ENCODE results near the gene ABL2.
"Not testable (repeated sequence)": the region's sequence is repeated elsewhere in the genome, so short reads cannot be mapped to it uniquely, and the experiment has no call there.

Gene ABL2

GRCh38 chr1:179208681-179209477, 20.6 kb downstream of the ABL2 start:
- H3K36me3 ChIP-seq (ENCODE audit: insufficient read depth, low read depth, low read length), result no peaks in the 10 kb centered on the region
- no peaks in the 10 kb centered on the region for H3K4me1 ChIP-seq (ENCODE audit: insufficient read depth, low read length)
- H3K4me3 ChIP-seq (ENCODE audit: low read length), result no peak overlapping the region
- H3K27ac ChIP-seq (ENCODE audit: low read length), result no peak overlapping the region
- H3K27me3 ChIP-seq (ENCODE audit: insufficient read depth, low read length), result no peaks in the 10 kb centered on the region
- H3K9ac ChIP-seq (ENCODE audit: low read depth, low read length), result no peak overlapping the region
- no peaks in the 10 kb centered on the region for H3K9me3 ChIP-seq (ENCODE audit: insufficient read depth, low read depth, low read length)

GRCh38 chr1:179206812-179207211, 22.7 kb downstream of the ABL2 start:
- H3K4me3 ChIP-seq (ENCODE audit: low read length), result no peak overlapping the region
- H3K27ac ChIP-seq (ENCODE audit: low read length), result no peak overlapping the region
- H3K4me1 ChIP-seq (ENCODE audit: insufficient read depth, low read length), result no peaks in the 10 kb centered on the region
- H3K27me3 ChIP-seq (ENCODE audit: insufficient read depth, low read length), result no peaks in the 10 kb centered on the region
- no peak overlapping the region for H3K9ac ChIP-seq (ENCODE audit: low read depth, low read length)
- H3K36me3 ChIP-seq (ENCODE audit: insufficient read depth, low read depth, low read length), result no peaks in the 10 kb centered on the region
- no peaks in the 10 kb centered on the region for H3K9me3 ChIP-seq (ENCODE audit: insufficient read depth, low read depth, low read length)

DNA sequence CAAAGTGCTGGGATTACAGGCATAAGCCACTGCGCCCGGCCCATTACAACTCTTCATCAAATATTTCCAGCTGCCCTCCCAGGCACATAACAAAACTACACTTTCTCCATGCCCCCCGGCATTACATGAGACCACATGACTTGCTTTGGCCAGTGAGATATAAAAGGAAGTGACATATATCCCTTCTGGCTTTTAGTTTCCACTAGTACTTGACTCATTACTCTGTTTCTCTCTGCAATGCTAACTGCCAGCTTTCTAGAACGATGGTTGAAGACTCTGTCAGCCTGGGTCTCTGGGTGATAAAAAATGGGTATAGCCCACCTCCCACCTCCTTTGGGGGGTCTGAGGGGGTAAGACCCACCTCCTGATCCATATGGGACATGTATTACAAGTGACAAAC, 24.2 kb downstream of the ABL2 start:
- Histone ChIP-seq H3K4me1 (ENCODE audit: insufficient read depth, low read length) (no peaks in the 10 kb centered on the region), H3K36me3 (ENCODE audit: insufficient read depth, low read depth, low read length) (no peaks in the 10 kb centered on the region), H3K27me3 (ENCODE audit: insufficient read depth, low read length) (no peaks in the 10 kb centered on the region), H3K4me3 (ENCODE audit: low read length) (no peak overlapping the region), H3K9ac (ENCODE audit: low read depth, low read length) (no peak overlapping the region), H3K9me3 (ENCODE audit: insufficient read depth, low read depth, low read length) (no peaks in the 10 kb centered on the region), H3K27ac (ENCODE audit: low read length) (no peak overlapping the region)

DNA sequence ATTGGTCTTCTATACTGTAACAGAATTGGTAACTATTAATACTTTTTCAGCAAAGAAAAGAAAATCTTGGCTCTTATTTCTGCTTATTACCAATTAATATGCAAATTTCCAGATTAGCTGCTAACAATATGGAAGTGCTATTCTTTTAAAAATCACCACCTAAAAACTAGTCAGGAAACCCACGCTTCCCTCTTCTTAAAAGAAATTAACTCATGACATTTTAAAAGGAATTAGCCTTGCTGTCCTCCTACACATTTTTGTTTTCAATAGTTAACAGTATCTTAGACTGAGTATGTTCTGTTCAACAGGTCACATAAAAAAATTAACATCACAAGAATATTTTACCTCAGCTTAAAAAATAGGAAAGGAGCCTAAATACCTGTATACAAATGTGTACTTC, 27.3 kb downstream of the ABL2 start:
- H3K27me3 ChIP-seq (ENCODE audit: insufficient read depth, low read length), result no peaks in the 10 kb centered on the region
- no peak overlapping the region for H3K4me3 ChIP-seq (ENCODE audit: low read length)
- H3K9ac ChIP-seq (ENCODE audit: low read depth, low read length), result no peak overlapping the region
- H3K4me1 ChIP-seq (ENCODE audit: insufficient read depth, low read length), result no peaks in the 10 kb centered on the region
- no peaks in the 10 kb centered on the region for H3K9me3 ChIP-seq (ENCODE audit: insufficient read depth, low read depth, low read length)
- no peaks in the 10 kb centered on the region for H3K36me3 ChIP-seq (ENCODE audit: insufficient read depth, low read depth, low read length)
- H3K27ac ChIP-seq (ENCODE audit: low read length), result no peak overlapping the region

DNA sequence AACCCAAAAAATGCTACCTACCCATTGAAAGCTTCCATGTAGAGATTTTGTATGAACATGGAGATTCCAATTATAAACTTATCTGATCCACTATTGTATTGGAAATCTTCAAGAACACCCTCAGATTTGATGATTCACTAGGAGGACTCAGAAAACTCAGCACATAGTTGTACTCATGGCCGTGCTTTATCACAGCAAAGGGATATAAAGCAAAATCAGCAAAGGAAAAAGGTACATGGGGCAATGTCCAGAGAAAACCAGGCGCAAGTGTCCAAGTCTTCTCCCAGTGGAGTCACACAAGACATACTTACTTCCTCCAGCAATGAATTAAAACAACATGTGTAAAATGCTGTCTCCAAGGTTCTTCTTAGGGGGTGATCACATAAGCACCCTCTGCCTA, 28.9 kb downstream of the ABL2 start:
- H3K36me3 ChIP-seq (ENCODE audit: insufficient read depth, low read depth, low read length), result no peaks in the 10 kb centered on the region
- H3K9me3 ChIP-seq (ENCODE audit: insufficient read depth, low read depth, low read length), result no peaks in the 10 kb centered on the region
- no peaks in the 10 kb centered on the region for H3K4me1 ChIP-seq (ENCODE audit: insufficient read depth, low read length)
- H3K4me3 ChIP-seq (ENCODE audit: low read length), result no peak overlapping the region
- no peaks in the 10 kb centered on the region for H3K27me3 ChIP-seq (ENCODE audit: insufficient read depth, low read length)
- H3K27ac ChIP-seq (ENCODE audit: low read length), result no peak overlapping the region
- no peak overlapping the region for H3K9ac ChIP-seq (ENCODE audit: low read depth, low read length)

DNA sequence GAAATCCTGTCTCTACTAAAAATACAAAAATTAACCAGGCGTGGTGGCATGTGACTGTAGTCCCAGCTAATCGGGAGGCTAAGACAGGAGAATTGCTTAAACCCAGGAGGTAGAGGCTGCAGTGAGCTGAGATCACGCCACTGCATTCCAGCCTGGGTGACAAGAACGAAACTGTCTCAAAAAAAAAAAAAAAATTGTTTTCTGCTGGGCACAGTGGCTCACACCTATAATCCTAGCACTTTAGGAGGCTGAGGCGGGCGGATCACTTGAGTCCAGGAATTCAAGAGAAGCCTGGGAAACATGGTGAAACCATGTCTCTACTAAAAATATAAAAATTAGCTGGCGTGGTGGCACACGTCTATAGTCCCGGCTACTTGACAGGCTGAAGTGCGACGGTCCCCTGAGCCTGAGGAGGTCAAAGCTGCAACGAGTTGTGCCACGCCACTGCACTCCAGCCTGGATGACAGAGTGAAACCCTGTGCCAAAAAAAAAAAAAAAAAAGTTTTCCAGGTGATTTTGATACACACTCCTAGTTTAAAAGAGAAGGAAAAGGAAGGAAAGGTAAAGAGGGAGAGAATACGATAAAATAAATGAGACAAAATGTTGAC, 31.7 kb downstream of the ABL2 start:
- H3K4me1 ChIP-seq (ENCODE audit: insufficient read depth, low read length), result no peaks in the 10 kb centered on the region
- H3K4me3 ChIP-seq (ENCODE audit: low read length), result no peak overlapping the region
- no peak overlapping the region for H3K27ac ChIP-seq (ENCODE audit: low read length)
- H3K36me3 ChIP-seq (ENCODE audit: insufficient read depth, low read depth, low read length), result no peaks in the 10 kb centered on the region
- H3K27me3 ChIP-seq (ENCODE audit: insufficient read depth, low read length), result no peaks in the 10 kb centered on the region
- no peak overlapping the region for H3K9ac ChIP-seq (ENCODE audit: low read depth, low read length)
- H3K9me3 ChIP-seq (ENCODE audit: insufficient read depth, low read depth, low read length), result no peaks in the 10 kb centered on the region

DNA sequence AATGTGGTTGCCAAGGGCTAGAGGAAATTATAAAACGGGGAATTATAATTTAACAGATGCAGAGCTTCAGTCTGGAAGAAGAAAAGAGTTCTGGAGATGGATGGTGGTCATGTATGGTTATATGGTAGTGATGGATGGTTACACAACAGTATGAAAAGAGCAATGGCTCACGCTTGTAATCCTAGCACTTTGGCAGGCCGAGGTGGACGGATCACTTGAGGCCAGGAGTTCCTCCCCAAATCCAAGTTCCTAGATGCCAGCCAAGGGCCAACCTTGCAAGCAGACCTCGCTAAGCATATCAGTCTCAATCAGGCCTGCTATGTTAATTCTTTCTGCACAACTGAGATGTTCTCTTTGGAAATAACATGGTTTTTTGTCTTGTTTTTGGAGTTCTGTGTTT, 33.6 kb downstream of the ABL2 start:
- not testable (repeated sequence) for H3K27me3 ChIP-seq (ENCODE audit: insufficient read depth, low read length); H3K36me3 ChIP-seq (ENCODE audit: insufficient read depth, low read depth, low read length); H3K9ac ChIP-seq (ENCODE audit: low read depth, low read length); H3K4me1 ChIP-seq (ENCODE audit: insufficient read depth, low read length); H3K27ac ChIP-seq (ENCODE audit: low read length); H3K4me3 ChIP-seq (ENCODE audit: low read length); H3K9me3 ChIP-seq (ENCODE audit: insufficient read depth, low read depth, low read length)

DNA sequence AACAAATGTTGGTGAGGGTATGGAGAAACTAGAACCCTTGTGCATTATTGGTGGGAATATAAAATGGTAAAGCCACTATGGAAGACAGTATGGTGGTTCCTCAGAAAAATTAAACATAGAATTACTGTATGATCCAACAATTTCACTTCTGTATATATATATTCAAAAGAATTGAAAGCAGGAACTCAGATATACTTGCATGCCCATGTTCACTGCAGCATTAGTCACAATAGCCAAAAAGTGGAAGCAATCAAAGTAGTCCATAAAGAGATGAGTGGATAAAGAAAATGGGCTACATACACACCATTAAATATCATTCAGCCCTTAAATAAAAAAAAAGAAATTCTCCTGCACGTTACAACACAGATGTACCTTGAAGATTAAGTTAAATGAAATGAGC, 34.1 kb downstream of the ABL2 start:
- Histone ChIP-seq H3K9me3 (ENCODE audit: insufficient read depth, low read depth, low read length) (no peaks in the 10 kb centered on the region), H3K9ac (ENCODE audit: low read depth, low read length) (no peak overlapping the region), H3K4me1 (ENCODE audit: insufficient read depth, low read length) (no peaks in the 10 kb centered on the region)

DNA sequence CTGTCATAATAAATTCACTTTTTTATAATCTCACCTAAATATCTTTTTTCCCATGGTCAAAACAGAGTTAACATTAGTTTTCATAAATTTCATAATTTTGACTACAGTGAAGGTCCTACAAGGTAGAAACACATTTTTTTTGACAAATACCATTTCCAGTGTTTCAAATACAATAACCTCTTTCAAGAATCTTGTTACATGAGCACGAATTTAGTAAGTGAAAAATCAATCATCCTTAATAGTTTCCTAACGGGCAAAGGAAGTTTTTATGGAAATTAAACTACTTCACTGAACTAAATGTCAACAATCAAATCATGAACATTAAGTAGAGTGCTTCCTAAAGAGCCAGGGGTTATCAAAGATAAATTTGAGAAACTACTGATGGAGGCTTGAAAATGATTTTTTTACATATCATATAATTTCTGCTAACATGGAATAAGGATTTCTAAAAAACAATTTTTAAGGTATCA, 35.4 kb downstream of the ABL2 start:
- H3K27me3 ChIP-seq (ENCODE audit: insufficient read depth, low read length), result no peaks in the 10 kb centered on the region
- H3K27ac ChIP-seq (ENCODE audit: low read length), result no peak overlapping the region
- no peak overlapping the region for H3K9ac ChIP-seq (ENCODE audit: low read depth, low read length)
- no peaks in the 10 kb centered on the region for H3K4me1 ChIP-seq (ENCODE audit: insufficient read depth, low read length)
- no peaks in the 10 kb centered on the region for H3K36me3 ChIP-seq (ENCODE audit: insufficient read depth, low read depth, low read length)
- H3K9me3 ChIP-seq (ENCODE audit: insufficient read depth, low read depth, low read length), result no peaks in the 10 kb centered on the region
- no peak overlapping the region for H3K4me3 ChIP-seq (ENCODE audit: low read length)

More for the DNA sequence above, 34.1 kb downstream of the ABL2 start:
- Histone ChIP-seq H3K27me3 (ENCODE audit: insufficient read depth, low read length) (no peaks in the 10 kb centered on the region), H3K36me3 (ENCODE audit: insufficient read depth, low read depth, low read length) (no peaks in the 10 kb centered on the region), H3K4me3 (ENCODE audit: low read length) (no peak overlapping the region), H3K27ac (ENCODE audit: low read length) (no peak overlapping the region)

DNA sequence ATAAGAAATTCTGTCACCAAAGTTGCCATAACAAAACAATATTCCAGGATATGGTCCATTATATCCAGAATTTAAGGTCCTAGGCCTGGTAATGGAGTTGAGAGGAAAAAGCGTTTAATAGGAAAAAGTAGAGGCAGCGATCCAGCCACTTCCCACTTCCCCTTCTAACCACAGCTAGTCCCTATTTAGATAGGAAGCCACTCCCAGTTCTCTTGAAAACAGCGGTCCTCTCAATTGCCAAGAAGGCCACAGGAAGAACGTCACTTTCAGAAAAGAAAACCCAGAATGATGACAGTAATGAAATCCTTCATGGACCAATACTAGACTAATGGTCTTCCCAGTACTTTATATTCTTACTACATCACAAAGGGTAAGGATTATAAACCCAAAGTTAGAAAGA, 38.6 kb downstream of the ABL2 start:
- Histone ChIP-seq H3K4me1 (ENCODE audit: insufficient read depth, low read length) (no peaks in the 10 kb centered on the region), H3K9me3 (ENCODE audit: insufficient read depth, low read depth, low read length) (no peaks in the 10 kb centered on the region), H3K27me3 (ENCODE audit: insufficient read depth, low read length) (no peaks in the 10 kb centered on the region), H3K9ac (ENCODE audit: low read depth, low read length) (no peak overlapping the region), H3K36me3 (ENCODE audit: insufficient read depth, low read depth, low read length) (no peaks in the 10 kb centered on the region), H3K4me3 (ENCODE audit: low read length) (no peak overlapping the region), H3K27ac (ENCODE audit: low read length) (no peak overlapping the region)

GRCh38 chr1:179187735-179188471, 41.6 kb downstream of the ABL2 start:
- H3K4me3 ChIP-seq (ENCODE audit: low read length), result no peak overlapping the region
- H3K9ac ChIP-seq (ENCODE audit: low read depth, low read length), result no peak overlapping the region
- no peaks in the 10 kb centered on the region for H3K36me3 ChIP-seq (ENCODE audit: insufficient read depth, low read depth, low read length)
- no peaks in the 10 kb centered on the region for H3K9me3 ChIP-seq (ENCODE audit: insufficient read depth, low read depth, low read length)
- no peaks in the 10 kb centered on the region for H3K27me3 ChIP-seq (ENCODE audit: insufficient read depth, low read length)
- no peak overlapping the region for H3K27ac ChIP-seq (ENCODE audit: low read length)
- H3K4me1 ChIP-seq (ENCODE audit: insufficient read depth, low read length), result no peaks in the 10 kb centered on the region

DNA sequence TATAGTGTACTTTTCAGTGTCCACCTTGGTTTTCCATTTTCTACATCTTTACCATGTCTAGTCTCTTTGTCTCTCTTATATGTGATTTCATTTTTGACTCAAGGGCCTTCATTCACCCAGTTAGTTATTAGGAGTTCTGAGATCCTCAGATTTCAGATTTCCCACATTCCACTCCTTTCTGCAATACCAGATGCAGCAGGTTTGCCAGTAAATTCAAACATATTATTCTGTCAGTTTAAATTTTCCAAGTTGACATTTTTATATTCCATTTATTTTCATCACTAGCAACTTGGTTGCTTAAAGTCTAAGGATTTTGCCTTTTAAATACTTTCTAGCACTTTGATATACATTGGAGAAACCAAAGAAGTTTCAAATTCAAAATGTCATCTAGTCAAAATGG, 42.4 kb downstream of the ABL2 start:
- H3K27me3 ChIP-seq (ENCODE audit: insufficient read depth, low read length), result no peaks in the 10 kb centered on the region
- H3K9ac ChIP-seq (ENCODE audit: low read depth, low read length), result no peak overlapping the region
- H3K4me3 ChIP-seq (ENCODE audit: low read length), result no peak overlapping the region
- no peaks in the 10 kb centered on the region for H3K9me3 ChIP-seq (ENCODE audit: insufficient read depth, low read depth, low read length)
- H3K27ac ChIP-seq (ENCODE audit: low read length), result no peak overlapping the region
- no peaks in the 10 kb centered on the region for H3K36me3 ChIP-seq (ENCODE audit: insufficient read depth, low read depth, low read length)
- H3K4me1 ChIP-seq (ENCODE audit: insufficient read depth, low read length), result no peaks in the 10 kb centered on the region

Data from iPS-20b (cell line).